Superior temporal gyrus (tissue), 1 donor: Measurements from ENCODE around the gene ACR.

Experiments
- DNase-seq: peaks from one replicate; pipeline ENCODE4 v3.0.0-alpha.2; 2016; ENCODE audit errors: extremely low spot score

Gene ACR

DNA sequence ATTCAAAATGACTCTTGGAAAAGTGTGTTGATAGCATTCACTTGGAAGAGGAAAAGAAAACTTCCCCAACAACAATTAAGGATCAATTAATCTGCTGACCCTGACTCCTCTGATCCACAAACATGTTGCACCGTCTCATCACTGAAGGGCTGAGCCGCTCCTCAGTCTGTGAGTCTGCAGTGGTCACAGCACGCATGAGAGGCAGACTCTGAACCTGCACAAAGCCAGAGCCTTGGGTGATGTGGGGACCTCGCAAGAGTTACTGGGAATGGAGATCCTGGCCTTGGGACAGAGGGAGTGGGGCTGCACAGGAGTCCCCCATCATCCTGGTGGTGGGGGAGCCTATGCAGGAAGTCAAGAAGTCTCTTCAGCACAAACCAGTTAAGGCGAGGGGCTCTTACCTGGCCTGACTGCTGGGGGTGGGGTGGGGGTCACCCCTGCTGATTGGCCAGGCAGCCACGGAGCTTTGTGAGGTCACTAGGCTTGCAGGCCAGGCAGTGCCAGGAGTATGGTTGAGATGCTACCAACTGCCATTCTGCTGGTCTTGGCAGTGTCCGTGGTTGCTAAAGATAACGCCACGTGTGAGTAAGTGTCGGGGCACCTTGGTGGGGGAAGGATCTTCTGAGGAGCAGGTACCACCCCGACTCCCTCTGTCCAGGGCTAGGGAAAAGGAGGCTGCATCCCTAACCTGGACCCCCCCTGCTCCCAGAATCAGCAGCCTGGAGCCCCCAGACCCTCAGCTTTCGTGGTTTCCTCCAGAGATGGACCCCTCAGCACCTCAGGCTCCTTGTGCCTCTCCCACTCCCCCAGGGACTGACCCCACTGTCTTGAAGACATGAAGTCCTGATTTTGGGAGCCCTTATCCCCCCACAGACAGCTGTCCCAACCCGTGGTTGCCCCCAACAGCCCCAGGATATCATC is at the start of gene ACR:
Gene ACR, plus strand, starts transcription at position 477 of the 921 bp plus-strand sequence. Its CDS starts 32 bp downstream, at position 509.
- no peak for DNase-seq

DNA sequence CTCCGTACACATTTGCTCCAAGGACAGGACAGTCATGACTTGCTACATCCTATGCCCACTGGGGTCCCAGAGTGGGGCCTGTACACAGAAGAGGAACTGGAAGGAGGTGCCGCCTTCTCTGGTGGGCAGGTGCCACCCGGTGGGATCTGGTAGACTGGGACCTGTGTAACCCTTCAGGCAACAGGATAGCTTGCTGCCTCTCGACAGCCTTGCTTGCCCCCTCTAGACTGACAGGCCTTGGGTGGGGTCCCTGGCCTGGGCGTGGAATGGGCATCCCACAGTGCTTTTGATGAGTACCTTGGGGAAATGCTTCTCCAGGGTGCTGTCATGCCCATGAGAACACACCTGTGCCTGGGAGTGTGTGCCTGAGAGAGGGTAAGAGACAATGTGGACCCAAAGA is 49.6 kb upstream of the ACR start:
- no peak for DNase-seq

DNA sequence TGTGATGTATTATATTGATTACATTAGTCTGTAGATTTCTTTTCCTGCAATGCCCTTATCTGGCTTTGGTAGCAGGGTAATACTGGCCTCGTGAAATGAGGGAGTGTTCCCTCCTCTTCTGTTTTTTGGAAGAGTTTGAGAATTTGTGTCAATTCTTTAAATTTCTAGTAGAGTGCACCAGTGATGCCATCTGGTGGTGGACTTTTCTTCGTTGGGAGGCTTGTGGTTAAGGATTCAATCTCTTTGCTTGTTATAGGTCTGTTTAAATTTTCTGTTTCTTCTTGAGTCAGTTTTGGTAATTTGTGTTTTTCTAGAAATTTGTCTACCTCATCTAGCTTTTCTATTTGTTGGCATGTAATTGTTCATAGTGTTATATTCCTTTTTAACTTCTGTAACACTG is 46.5 kb upstream of the ACR start:
- peak; percentile 56 for DNase-seq

DNA sequence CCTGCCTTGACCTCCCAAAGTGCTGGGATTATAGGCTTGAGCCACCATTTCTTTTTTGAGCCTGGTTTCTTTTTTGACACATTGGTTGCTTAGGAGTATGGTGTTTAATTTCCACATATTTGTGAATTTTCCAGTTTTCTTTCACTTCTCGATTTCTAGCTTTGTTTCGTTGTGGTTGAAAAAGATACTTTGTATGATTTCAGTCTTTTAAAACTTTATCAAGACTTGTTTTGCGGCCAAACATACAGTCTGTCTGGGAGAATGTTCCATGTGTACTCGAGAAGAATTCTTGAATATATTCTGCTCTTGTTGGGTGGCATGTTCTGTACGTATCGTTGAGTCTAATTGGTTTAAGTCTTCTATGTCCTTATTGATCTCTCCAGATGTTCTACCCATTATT is 44.5 kb upstream of the ACR start:
- no peak for DNase-seq

DNA sequence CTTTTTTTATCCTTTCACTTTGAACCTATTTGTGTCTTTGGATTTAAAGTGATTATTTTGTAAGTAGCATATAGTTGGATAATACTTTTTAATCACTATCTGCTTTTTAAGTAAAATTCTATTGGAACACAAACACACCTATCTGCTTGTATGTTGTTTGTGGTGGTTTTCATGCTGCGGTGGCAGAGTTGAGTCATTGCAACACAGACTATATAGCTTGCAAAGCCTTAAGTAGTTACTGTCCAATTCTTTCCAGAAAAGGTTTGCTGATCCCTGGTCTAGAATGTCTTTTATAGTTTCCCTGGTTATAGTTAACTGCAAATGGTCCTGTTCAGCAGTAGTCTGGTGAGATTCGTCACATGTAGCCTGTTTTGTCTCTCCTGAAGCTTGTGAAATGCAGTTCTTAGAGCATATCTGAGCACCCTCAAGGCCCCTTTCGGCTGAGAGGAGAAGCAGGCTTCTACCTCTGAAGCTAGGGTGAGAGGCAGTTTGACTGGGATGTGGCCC is 43.9 kb upstream of the ACR start:
- no peak for DNase-seq

DNA sequence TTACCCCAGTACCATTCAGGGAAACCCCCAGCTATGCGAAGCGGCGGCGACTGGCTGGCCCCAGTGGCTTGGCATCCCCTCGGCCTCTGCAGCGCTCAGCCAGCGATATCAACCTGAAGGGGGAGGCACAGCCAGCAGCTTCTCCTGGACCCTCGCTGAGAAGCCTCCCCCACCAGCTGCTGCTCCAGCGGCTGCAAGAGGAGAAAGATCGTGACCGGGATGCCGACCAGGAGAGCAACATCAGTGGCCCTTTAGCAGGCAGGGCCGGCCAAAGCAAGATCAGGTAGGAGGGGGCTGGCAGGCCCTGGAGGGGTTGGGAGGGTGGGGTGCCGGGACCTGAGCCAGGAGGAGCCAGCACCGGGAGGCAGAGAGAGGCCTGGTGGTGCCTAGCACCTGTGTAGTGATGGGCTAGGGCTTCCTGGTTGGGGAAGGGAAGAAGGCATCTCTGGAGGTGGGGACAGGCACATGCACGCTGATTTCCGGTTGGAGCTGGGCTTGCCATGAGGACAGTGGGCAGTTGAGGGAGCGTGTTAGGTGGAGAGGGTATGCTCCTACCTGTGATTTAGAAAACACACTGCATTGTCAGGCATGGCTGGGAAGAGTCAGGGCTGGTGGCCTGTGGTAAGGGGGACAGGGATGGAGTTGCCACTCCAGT is 43.1 kb upstream of the ACR start:
- no peak for DNase-seq

DNA sequence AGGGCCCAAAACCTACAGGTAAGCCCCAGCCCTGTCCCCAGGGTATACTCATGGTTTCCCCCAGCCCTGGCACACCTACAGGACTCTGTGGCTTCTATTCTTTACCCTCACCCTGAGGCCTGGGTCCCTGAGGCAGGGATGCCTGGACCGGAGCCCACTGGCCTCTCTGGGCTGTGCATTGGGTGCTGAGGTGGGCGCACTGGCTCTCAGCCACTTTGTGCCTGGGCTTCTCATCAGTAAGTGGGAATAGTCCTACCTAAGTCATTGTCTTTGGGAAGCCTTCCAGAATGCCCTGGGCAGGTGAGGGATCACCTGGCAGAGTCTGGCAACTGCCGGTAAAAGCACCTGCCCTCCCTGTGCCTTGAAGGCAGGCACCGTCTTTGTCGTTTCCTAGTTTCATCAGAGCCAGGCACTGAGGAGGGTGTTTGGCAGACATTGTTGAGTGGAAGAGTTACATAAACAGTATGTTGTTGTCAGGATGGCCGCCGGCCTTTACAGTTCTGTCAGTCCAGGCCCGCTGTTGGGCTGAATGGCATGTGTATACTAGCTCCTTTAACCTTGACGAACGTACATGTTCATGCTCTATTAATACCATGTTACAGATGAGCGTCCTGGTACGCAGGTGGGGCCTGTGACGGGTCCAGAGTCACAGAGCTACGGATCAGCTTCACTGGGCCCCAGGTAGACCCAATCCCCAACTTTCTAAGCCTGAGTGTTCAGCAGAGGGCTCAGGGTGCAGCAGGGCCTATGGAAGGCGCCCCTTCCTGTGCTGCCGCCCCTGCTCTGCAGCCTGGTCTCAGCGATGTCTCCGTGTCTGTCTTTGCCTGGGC is 42.4 kb upstream of the ACR start:
- DNase-seq, result no peak

DNA sequence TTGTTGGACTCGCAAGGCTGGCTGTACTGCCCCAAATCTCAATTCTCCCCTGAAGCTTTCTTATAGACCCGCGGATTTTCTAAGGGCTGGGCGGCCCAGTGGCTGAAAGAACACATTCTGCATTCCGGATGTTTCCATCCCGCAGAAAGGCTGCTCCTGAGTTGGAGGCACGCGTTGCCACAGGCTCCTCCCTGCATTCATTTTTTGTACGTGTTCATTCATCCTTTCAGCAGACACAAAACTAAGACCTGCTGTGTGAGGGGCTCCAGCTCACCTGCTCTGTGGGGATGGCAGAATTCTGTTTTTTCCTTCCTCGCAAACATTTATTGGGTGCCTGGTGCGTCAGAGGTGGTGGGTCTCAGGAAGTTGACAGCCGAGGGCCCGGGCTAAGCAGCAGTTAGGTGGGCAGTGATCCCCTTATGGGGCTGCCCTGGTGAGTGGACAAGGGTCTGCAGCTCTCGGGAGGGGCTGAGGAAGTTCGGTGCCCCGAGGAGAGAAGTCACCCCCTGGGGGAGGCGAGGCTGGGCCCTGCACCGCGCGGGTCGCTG is 41.7 kb upstream of the ACR start:
- no peak for DNase-seq

DNA sequence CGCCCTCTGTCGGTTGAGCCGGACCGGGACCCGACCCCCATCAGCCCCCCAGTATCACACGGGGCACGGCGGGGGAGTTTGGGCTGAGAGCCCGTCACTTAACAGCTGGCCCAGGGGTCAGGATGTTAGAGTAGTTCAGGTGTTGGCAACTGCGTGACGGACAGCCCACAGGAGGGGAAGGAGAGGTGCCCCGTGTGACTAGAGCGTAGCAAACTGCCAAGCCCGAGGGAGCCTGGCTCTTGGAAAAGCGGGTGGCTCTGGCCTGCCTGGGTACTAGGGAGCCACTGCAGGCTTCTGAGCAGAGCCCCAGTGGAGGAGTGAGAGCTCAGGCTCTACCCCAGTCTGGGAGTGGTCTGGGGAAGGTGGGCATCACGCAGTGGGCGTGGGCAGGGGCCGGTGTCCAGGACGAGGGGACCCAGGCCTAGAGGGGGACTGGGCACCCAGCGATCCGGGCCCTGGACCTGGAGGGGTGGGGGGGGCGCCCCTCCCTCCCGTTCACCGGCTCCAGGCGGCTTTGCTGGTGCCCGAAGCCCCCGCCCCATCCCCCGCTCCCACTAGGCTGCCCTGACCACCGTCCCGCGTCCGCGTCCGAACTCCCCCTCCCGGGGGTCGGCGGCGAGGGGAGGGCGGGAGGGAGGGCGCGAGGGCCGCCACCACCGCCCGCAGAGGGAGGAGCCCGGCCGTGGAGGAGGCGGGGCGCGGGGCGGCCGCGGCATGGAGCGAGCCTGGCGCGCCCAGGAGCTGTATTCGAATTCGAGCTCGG is 41.0 kb upstream of the ACR start:
- DNase-seq, result no peak

DNA sequence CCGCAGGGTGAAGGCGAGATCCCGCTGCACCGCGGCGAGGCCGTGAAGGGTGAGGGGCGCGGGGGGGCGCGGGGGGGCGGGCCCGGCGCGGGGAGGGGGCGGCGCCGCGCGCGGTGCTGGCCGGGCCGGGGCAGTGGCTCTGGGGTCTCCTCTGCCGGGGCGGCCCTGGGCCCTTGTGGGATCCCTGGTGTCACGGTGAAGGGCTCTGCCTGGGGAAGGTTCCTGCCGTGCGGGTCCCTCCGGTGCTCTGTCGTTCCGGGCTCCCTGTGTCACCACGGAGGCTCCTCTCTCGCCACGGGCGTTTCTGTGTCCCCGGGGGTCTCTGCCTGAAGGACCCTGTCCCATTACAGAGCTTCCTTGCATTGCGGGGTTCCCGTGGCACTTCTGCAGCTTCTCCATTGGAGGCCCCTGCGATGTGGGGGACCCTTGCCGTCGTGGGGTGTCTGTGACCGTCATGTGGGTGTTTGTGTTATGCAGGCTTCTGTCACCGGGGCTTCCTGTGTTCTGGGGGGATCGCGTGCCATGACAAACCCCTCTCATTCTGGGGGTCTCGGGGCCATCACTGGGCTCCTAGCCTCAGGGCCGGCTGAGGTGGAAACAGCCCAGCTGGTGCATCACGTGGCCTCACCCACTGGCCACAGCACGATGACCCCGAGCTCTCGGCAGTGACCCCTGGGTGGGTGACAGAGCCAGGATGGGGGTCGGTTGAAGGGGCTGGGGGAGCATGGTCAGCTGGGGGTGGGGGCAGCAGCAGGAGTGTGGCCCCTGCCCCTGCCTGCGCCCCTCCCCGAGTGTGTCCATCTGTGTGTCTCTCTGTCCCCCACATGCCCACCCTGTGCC is 40.1 kb upstream of the ACR start:
- no peak for DNase-seq

DNA sequence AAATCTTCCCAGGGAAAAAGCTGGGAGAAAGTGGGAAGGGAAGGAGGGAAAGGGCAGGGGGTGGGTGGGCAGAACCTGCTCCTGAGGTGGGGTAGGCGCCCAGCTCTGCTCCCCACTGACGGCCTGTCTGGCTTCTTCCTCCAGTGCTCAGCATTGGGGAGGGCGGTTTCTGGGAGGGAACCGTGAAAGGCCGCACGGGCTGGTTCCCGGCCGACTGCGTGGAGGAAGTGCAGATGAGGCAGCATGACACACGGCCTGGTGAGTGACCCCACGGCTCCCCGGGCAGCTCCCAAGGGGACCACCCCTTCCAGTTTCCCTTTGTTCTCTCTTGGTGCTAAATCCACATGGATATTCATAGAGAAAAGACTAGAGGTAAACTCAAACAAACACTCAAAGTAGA is 39.5 kb upstream of the ACR start:
- DNase-seq, result no peak

DNA sequence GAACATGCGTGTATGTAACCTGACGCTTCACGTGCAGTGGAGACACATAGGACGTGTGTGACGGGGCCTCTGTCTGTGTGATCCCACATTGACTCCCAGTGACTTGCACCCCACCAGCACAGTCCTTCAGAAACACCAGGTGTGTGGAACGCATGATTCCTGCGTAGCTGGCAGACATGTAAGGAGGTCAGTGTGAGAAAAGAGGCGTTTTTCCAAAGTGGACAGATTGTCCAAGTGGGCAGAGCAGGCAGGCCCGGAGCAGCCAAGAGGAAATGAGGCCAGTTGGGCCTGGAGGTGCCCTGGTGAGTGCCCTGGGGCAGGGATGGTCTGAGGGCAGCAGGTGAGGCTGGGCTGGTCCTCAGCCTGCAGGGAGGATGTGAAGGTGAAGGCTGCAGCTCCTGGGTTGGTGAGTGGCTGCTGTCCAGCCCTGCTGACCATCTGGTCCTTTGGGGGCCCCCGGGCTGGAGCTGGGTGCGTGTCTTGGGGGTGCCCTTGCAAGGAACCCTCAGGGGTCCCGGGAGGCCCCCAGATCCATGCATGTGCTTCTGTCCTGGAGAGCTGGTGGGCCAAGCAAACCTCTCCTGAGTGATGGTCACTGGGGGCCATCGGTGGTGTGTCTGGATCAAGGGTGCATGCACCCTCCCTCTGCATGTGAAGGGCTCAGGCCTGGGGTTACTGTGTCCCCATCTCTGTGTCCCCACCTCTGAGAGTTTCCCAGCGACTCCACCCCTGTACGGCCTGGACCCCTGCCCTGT is 38.8 kb upstream of the ACR start:
- DNase-seq, result no peak

DNA sequence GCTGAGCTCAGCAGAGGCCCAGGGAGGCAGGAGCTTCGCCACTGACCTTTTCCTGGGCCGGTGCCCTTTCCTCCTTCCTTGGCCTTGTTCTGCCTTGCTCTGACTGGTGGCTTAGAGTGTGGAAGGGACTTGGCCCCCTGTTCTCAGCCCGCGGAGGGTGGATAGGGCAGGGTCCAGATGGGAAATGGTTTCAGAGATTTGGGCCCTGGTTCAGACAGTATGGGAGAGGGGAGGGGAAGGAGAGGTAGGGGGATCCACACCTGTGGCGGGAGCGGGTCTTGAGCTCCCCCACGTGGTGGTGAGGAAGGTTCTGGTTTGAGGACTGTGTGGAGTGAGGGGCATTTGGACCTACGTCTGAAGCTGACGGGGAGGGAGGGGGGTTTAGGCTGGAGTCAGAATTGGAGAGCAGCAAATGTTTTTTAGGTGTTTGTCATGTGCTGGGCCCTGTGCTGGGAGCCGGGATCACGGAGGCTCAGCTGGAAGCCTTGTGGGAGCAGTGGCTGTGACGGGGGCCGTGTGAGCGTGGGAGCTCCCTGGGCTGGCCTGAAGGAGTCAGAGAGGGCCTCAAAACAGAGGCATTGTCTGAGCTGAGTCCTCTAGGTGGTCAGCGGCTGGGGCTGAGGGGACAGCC is 38.1 kb upstream of the ACR start:
- DNase-seq, result no peak

DNA sequence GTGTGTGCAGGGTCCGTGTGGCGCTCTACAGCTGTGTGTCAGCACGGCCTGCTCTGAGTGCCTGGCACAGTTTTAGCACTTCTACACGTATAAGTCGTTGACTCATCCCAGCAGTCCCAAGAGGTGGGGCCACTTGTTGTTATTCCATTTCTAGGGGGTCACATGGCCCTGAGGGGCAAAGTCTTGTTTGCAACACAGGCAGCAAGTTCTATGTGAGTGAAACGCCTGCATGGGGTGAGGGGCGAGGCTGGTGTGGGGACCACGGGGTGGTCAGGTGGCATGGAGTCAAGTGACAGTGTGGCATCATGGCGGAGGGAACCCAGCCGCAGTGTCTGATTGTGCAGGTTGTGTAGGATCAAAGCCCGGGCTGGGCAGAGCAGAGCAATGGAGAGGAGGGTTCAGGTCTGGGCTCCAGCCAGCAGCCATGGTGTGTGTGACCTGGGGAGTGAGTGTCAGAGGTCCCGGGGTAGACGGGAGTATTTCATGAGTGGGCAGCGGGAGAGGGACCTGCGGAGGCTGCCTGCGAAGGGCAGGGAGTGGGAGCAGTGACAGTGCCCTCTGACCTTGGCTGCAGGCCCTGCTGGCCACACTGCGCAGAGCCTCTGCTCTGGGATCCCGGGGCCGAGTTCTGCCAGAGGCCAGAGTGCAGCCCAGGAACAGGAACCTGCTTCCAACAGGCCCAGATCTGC is 37.5 kb upstream of the ACR start:
- no peak for DNase-seq

DNA sequence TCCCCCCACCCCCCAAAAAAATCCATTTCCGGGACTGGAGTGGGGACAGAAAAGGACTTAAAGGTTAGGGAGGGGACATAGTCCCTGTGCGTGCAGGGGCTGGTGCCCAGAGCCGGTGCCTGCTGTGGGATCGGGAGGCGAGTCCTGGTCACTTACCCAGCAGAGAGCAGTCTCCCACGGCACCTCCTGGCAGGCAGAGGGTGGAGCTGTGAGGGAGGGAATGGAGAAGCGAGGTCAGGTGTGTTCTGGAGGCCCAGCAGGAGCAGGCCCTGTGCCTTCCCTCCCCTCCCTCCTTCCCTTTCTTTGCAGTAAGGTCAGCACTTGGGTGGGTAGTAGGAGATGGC is 37.0 kb upstream of the ACR start:
- no peak for DNase-seq

DNA sequence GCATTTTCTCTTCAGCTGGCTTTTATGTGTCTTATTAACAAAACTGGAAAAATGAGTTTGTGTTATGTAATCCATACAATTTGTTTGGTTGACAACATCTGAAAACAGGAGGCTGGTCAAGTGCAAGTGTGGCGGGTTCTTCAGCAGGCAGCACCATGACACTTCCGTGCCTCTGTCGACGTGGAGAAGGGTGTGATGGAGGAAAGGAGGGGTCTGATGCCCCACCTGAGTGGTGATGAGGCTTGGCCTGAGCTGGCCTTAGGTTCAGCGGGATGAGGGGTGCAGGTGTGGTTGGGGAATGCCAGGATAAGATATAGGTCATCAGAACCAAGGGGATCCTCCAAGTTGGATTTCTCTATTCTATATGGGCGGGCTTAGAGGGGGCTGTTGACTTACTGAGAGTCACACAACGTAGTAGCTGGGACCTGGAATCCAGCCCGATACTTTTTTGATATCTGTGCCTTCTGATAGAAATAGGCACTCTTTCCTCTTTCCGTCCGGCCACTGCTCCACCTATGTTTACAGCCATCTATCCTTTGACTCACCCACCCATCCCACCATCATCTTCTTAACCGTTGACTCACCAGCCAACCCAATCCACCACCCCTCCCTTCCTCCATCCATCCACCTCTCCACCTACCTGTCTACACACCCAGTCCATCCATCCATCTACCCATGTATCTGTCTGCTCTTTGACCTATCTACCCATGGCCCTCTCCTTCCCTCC is 36.4 kb upstream of the ACR start:
- no peak for DNase-seq

DNA sequence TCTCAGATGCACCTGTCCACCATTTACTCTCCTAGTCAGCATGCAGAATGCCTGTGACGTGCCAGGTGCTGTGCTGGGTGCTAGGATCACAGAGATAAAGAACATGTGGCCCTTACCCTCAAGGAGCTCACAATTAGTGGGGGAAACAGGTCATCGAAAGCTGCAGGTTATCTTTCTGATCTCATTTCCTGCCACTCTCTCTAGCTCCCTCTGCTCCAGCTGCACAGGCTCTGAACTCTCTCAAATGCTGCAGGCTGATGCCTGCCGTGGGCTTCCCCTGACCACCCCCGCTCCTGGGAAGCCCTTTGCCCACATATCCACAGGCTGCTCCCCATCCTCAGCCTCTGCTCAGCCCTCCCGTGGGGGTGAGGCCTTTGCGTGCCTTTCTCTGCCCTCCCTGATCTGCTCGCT is 35.7 kb upstream of the ACR start:
- no peak for DNase-seq
